Fibroblast of skin of left biceps (primary cell): ENCODE data around the gene CUL9.
"Not testable (repeated sequence)": the region's sequence is repeated elsewhere in the genome, so short reads cannot be mapped to it uniquely, and the experiment has no call there.

Experiments used
- DNase-seq, 2 experiments: peaks; one replicate each; pipeline ENCODE4 v3.0.0-alpha.2; 2013; ENCODE audit warnings: low read depth in 2 of 2

Gene CUL9

GRCh38 chr6:43181942-43182860, at the start of gene CUL9:
Gene CUL9, plus strand, starts transcription at chr6:43182196. Its CDS starts 2,115 bp downstream, at chr6:43184311.
- peak in 1 of 2 experiments; percentile 17 for DNase-seq

GRCh38 chr6:43138267-43138666, 43.7 kb upstream of the CUL9 start:
- DNase-seq, result no peak

DNA sequence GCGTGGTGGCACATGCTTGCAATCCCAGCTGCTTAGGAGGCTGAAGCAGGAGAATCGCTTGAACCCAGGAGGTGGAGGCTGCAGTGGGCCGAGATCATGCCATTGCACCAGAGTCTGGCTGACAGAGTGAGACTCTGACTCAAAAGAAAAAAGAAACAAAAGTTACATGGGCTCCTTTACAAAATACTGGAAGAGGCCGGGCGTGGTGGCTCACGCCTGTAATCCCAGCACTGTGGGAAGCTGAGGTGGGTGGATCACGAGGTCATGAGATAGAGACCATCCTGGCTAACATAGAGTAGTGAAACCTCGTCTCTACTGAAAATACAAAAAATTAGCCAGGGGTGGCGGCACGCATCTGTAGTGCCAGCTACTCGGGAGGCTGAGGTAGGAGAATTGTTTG, 42.0 kb upstream of the CUL9 start:
- DNase-seq, result not testable (repeated sequence)

DNA sequence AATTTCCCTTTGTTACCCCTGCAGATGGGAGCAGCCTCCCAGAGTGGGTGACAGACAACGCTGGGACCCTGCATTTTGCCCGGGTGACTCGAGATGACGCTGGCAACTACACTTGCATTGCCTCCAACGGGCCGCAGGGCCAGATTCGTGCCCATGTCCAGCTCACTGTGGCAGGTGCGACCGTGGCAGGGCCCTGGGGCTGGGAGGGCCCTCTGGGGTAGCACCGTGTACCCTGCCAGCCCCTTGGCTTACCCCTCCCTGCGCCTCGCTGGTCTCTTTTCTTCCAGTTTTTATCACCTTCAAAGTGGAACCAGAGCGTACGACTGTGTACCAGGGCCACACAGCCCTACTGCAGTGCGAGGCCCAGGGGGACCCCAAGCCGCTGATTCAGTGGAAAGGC, 40.4 kb upstream of the CUL9 start:
- no peak for DNase-seq

GRCh38 chr6:43142101-43142500, 39.9 kb upstream of the CUL9 start:
- no peak for DNase-seq

GRCh38 chr6:43143235-43144128, 38.5 kb upstream of the CUL9 start:
- DNase-seq, result peak; percentile 84

- DNase-seq, result no peak
Measured at GRCh38 chr6:43144879-43145278, 37.1 kb upstream of the CUL9 start.

- DNase-seq, result no peak
Measured at GRCh38 chr6:43146261-43146660, 35.7 kb upstream of the CUL9 start.

DNA sequence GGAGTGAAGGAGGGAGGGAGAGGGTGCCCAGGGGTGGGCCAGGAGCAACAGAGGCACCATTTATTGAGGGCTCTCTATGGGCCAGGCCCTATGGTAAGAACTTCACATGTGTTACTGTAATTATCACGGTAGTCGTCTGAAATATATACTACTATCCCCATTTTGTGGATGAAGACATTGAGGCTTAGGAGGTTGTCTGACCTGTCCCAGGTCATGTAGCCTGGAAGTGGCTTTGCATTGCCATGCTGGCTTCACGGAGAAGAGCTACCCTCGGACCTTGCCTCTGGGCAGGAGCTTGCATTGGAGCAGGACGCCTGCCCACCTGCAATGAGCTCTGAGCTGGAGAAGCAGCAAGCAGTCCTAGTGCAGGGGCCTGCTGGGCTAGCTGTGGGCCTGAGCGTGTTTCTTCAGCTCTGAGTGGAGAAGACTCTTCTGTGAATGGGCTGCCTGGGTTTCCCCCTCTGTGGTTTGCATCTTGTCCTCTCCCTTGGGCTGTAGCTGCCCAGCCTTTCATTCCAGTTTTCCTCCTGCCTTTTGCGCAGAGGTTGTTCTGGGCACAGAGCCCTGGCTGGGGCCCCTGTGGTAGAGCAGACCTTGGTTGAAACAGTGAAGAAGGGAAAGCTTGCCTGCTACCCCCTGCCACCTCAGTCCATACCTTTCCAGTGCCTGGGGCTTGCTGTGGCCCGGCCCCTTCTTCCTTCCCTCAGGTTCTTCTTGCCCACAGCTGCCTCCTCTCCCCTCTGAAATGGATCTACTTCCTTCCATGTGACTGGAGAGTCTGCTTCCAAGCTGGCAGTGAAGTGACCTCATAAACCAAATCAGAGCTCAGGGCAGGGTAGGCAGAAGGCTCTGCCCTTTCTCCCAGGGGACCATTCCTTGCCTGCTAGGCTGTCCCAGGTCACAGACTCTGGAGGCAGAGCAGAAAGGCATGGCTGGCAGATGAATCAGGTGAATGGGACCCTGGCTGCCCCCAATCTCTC, 35.0 kb upstream of the CUL9 start:
- DNase-seq, result no peak

DNA sequence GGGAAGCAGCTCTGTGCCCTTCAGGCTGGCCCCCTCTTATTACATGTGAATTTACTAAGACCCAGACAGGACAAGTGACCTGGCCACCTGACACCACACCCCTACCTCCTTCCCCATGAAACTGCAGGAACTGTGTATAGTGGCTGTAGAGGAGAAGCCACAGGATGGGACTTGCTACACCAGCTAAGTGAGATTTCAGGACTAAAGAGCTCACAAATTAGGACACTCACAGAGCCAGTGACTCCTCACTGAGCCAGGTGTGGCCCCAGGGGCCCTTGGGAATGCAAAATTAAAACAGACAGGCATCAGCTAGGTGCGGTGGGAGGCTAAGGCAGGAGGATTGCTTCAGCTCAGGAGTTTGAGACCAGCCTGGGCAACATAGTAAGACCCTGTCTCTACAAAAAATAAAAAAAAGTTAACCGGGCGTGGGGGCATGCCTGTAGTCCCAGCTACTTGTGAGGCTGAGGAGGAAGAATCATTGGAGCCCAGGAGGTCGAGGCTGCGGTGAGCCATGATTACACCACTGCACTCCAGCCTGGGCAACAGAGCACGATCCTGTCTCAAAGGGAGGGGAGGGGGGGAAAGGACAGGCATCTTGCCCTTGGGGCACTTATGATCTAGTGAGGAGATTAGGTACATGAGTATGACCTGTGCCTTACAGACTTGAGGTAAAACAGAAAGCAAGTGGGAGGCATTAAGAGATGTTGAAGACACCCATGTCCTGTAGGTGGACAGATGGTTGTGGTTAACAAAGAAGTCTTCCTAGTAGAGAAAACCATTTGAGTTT, 34.1 kb upstream of the CUL9 start:
- no peak for DNase-seq

- DNase-seq, result no peak
Measured at GRCh38 chr6:43149265-43149664, 32.7 kb upstream of the CUL9 start.

DNA sequence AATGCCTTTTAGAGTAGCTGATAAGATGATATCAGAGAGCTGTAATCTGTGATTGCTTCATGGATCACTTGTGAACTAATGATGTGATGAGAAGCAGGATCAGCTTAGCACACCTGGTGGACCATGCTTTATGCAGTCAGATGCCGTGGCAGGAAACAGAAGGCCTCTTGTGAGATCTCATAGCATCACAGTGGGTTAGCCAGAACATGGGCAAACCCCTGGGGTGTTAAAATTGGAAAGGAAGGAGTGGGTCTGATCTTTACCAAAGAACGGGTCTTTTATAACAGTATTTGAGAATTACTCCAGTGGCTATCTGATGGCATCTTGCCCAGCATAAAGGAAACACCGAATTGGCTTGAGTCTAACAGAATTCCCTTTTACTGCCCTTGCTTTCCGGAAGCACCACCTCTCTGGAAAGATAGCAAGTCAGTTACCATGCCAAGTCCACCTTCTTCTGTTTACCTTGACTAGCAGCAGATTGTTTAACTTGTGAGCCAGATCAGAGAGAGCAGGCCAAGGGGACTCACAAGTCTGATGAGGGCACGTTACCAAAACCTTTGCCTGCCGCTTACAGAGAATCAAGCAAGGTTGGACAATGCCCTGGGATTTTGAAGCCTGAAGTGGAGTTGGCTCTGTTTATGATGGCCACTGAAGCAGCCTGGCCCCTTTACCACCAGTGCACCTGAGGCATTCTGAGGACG, 31.8 kb upstream of the CUL9 start:
- DNase-seq, result no peak

DNA sequence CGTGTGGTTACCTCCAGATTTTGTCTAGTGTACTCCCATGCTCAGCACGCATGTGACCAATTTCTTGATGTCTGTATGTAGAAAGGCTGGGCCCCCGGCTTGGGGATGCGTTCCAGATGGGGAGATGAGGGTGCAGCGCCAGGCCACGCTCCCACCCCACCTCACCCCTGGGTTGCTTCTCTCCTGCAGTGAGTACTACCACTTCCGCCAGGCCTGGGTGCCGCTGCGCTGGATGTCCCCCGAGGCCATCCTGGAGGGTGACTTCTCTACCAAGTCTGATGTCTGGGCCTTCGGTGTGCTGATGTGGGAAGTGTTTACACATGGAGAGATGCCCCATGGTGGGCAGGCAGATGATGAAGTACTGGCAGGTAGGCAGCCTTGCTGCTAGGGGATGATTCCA, 22.4 kb upstream of the CUL9 start:
- DNase-seq, result no peak

GRCh38 chr6:43163899-43164298, 18.1 kb upstream of the CUL9 start:
- DNase-seq, result no peak

DNA sequence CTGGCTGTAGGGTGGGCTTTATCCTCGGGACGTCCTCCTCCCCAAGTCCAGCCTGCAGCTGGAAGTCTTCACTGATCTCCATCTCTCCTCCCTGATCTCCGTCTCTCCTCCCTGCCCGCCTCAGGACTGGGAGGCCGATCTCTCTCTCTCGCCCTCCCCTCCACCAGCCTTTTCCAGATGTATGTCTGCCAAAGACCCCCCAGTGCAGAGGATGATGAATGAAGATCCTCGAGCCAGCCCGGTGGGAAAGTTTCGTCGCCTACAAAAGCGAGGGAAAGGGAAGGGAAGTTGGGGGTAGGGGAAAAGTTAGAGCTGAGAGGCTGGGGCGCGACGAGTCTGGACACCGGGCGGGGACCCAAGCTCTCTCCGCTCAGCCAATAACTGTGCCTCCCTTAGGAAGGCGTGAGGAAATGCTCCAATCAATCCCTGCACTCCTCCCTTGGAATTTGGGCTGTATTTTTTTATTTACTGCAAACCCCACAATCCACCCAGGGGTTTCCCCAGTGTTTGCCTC, 11.5 kb upstream of the CUL9 start:
- no peak for DNase-seq

DNA sequence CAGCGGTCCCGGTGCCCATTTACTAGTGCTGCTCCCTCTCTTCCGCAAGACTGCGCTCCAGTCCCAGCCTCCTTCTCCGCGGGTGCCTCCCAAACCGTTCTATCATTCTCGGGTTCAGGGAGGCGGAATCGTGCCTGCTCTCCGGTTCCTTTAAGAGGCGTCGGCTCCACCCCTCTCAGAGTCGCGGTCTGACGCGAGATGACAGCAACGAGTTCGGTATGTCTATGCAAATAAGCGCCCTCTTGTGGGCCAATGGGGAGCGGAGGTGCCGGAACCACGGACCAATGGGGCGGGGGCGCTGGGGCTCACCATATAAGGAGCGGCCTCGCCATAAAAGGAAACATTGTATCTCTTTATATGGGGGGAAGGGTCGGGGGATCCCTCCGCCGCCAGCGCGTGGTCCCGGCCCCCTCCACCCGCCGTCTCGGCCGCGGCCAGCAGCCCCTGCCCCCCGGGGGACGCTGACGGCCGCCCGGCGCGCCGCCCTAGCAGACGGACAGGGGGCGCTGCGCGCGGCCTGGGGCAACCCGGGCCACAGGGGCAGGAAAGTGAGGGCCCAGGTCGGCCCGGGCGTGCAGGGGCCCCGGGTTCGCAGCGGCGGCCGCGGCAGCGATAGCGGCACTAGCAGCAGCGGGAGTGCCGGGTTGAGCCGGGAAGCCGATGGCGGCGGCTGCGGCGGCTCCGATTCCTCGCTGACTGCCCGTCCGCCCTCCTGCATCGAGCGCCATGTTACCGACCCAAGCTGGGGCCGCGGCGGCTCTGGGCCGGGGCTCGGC, 10.9 kb upstream of the CUL9 start, which contains the start of gene SRF:
SRF (plus strand) TSS at position 339 of the 776 bp plus-strand sequence; CDS start at position 727, 388 bp downstream.
- DNase-seq, result peak; percentile 99

- no peak for DNase-seq
Measured at GRCh38 chr6:43171707-43172103, 10.3 kb upstream of the CUL9 start.

- no peak for DNase-seq
Measured at GRCh38 chr6:43172104-43173007, 9.6 kb upstream of the CUL9 start.
